B cell (primary cell): Measurements from ENCODE around the gene GRIK5.

Experiments
- EZH2 ChIP-seq: IDR thresholded peaks from 2 replicates; pipeline ENCODE4 v1.6.1; 2012; ENCODE audit warnings: borderline replicate concordance, low read depth, mild to moderate bottlenecking, moderate library complexity, low read length; ENCODE audit not compliant: insufficient read depth, poor library complexity, severe bottlenecking
- TF ChIP-seq, protein P1 (sequence below): fragments of 200-600 bp; IDR thresholded peaks from one replicate; pipeline ENCODE4 v1.8.0; 2022; ENCODE audit warnings: antibody characterized with exemption, mild to moderate bottlenecking

DNA sequence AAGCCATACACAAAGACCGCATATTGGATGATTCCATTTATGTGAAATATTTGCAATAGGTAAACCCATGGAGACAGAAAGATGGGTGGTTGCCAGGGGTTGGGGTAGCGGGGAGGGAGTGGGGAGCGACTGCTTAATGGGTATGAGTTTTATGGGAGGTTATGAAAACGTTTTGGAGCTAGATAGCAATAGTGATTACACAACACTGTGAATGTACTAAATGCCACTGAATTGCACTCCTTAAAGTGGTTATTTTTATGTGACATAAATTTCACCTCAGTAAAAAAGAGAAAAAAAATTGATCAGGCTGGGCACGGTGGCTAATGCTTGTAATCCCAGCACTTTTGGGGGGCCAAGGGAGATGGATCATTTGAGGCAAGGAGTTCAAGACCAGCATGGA lies 36.6 kb downstream of the GRIK5 start:
- no peak for TF ChIP-seq EZH2
- TF ChIP-seq, protein P1, sequence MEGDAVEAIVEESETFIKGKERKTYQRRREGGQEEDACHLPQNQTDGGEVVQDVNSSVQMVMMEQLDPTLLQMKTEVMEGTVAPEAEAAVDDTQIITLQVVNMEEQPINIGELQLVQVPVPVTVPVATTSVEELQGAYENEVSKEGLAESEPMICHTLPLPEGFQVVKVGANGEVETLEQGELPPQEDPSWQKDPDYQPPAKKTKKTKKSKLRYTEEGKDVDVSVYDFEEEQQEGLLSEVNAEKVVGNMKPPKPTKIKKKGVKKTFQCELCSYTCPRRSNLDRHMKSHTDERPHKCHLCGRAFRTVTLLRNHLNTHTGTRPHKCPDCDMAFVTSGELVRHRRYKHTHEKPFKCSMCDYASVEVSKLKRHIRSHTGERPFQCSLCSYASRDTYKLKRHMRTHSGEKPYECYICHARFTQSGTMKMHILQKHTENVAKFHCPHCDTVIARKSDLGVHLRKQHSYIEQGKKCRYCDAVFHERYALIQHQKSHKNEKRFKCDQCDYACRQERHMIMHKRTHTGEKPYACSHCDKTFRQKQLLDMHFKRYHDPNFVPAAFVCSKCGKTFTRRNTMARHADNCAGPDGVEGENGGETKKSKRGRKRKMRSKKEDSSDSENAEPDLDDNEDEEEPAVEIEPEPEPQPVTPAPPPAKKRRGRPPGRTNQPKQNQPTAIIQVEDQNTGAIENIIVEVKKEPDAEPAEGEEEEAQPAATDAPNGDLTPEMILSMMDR: no peak
